ENCODE data around the gene PAGE2.
"Not testable (repeated sequence)": the region's sequence is repeated elsewhere in the genome, so short reads cannot be mapped to it uniquely, and the experiment has no call there.

Gene PAGE2, protein sequence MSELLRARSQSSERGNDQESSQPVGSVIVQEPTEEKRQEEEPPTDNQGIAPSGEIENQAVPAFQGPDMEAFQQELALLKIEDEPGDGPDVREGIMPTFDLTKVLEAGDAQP

DNA sequence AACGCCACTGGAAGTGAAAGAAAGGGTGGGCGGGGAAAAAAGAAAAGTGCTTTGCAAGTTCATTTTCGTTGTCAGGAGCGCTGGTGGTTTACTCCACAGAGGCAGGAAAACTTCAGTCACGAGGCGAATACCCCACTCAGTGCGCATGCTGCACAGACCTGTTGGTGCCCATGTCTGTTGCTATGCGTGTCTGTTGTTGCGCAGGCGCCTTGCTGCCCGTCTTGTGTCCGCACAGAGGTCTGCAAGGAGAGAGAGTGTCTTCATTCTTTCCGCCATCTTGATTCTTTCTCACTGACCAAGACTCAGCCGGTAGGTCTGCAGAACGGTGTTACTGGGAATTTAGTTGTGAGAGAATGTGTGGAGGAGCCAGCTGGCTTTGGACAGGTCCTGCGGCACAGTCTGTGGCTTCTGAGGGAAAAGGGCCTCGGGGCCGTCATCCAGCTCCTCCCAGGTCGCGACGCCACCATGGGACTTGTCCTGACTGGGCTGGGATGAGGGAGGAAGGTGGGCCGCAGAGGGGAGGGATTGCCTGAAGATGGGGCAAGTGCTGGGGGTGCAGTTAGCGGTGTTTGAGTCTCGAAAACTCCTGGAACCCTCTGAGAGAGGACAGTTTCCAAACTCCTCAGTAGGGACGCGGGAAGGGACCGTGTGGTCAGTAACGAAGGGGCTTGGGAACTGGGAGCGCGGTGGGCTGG lies at the start of gene PAGE2:
TSS of gene PAGE2 (plus strand) at position 224 of the 695 bp plus-strand sequence. CDS start 1,003 bp downstream, outside the sequence.
- DNase-seq (ENCODE audit: low spot score) = no peak

DNA sequence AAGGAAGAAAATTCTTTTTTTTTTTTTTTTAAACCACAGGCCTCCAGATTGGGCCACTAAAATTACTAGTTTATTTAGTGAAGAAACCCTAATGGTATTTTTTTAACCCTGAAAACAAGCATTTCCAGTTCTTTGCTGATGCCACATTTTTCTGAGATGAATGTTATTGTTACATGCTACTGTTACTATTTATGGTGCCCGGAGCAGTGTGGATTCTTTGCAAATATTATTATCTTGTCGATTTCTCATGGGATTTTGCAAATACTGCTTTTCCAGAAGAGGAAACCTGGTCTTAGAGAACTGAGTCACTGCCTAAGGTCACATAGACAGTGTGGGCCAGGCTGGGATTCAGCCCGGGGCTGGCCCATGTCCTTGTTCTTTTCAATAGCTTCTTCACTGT lies 49.3 kb upstream of the PAGE2 start:
- DNase-seq (ENCODE audit: low spot score) = no peak

DNA sequence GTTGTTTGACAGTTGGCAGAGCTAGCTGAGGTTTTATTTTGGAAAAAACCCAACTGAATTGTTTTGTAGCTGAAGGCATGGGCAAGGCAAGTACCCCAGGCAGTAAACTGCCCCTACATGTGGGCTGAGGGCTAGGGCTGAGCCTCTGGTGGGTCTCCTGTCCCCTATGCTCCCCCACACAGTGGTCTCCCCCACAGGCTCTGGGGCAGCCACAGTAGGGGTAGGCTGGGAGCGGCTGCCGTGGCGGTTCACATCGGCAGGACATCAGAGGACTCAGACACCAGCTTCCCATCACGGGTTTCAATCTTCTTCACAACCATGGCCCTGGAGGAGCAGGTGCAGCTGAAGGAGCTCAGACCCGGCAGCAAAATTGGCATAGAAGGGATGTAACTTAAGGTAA lies 47.3 kb upstream of the PAGE2 start:
- DNase-seq (ENCODE audit: low spot score) = no peak

DNA sequence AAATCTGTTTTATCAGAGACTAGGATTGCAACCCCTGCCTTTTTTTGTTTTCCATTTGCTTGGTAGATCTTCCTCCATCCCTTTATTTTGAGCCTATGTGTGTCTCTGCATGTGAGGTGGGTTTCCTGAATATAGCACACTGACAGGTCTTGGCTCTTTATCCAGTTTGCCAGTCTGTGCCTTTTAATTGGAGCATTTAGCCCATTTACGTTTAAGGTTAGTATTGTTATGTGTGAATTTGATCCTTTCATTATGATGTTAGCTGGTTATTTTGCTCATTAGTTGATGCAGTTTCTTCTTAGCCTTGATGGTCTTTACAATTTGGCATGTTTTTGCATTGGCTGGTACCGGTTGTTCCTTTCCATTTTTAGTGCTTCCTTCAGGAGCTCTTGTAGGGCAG lies 38.2 kb upstream of the PAGE2 start:
- not testable (repeated sequence) for DNase-seq (ENCODE audit: low spot score)

DNA sequence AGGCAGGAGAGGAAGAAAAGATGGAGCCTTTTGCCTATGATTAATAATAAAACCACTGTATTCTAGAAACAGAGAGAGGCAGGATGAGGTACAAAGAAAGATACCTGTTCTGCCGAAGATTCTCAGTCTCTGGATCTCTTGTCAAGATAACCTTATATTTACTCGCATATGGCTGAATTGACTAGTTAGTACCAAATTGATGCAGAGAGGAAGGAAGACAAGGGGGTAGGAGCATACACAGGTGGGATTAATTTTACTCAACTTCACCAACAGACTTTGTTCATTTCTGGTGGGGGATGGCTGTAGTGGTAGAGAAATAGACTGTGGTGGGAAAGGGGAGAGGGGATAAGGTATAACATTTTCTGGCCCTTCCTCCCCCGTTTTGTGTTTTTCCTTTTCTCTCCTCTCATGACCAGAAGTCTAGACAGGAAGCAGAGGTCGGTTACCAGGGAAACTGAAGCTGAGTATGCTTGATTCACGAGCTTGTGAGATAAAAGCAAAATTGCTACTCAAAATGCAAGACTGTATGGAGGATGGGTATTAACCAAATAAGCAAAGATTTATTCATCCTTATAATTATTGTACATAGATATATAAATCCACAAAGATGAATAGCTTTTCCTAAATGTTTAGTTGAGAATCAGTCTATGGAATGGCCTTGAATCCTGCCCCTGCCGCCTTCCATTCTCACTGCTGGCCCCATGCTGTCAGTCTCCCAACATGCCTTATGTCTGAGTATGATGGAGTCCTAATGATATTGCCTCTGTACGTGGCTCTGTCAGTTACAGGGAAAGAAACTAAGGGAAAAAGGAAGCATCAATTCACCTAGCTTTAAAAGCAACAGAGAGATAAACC lies 31.8 kb upstream of the PAGE2 start:
- DNase-seq (ENCODE audit: low spot score) = no peak

DNA sequence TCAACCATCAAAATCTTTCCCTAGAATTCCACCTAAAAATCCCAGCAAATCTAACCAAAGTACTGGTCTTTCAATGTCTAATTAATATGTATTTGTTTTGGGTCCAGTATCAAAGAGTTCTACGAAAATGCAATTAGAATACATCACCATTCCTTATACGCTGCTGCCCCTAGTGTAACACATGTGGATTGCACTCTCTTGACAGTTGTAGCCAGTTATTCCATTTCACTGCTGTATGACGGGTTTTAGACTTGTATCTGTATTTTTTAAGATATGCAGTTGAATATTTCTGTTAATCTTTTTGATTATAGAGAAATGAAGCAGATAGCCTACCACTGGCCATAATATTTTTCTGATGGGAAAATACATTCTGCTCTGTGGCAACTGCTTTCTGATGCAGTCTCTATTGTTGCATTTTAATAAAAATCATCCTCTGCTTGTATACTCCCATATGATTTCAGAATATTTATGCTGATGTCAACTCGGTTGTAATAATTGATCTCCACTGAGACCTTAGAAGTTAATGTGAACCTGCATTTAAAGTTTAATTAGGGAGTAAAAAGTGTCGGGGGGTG lies 31.1 kb upstream of the PAGE2 start:
- peak; percentile 52 for DNase-seq (ENCODE audit: low spot score)

DNA sequence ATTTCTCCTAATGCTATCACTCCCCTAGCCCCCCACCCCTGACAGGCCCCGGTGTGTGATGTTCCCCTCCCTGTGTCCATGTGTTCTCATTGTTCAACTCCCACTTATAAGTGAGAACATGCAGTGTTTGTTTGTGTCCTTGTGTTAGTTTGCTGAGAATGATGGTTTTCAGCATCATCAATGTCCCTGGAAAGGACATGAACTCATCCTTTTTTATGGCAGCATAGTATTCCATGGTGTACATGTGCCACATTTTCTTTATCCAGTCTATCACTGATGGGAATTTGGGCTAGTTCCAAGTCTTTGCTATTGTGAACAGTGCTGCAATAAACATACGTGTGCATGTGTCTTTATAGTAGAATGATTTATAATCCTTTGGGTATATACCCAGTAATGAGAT lies 21.6 kb upstream of the PAGE2 start:
- DNase-seq (ENCODE audit: low spot score) = not testable (repeated sequence)

DNA sequence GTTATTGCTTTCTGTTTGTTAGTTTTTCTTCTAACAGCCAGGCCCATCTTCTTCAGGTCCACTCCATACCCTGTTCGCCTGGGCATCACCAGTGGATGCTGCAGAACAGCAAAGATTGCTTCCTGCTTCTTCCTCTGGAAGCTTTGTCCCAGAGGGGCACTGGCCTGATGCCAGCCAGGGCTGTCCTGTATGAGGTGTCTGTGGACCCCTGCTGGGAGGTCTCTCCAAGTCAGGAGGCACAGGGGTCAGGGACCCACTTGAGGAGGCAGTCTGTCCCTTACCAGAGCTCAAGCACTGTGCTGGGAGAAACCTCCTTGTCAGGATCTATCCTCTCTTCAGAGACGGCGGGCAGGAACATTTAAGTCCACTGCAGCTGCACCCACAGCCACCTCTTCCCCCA lies 16.5 kb upstream of the PAGE2 start:
- no peak for DNase-seq (ENCODE audit: low spot score)

DNA sequence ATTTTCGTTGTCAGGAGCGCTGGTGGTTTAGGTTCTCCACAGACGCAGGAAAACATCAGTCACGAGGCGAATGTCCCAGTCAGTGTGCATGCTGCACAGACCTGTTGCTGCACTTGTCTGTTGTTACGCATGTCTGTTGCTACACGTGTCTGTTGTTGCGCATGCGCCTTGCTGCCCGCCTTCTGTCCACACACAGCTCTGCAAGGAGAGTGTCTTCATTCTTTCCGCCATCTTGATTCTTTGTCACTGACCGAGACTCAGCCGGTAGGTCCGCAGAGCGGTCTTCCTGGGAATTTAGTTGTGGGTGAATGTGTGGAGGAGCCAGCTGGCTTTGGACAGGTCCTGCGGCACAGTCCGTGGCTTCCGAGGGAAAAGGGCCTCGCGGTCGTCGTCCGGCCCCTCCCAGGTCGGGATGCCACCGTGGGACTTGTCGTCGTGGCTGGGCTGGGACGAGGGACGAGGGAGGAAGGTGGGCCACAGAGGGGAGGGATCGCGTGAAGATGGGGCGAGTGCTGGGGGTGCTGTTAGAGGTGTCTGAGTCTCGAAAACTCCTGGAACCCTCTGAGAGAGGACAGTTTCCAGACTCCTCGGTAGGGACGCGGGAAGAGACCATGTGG lies 13.9 kb upstream of the PAGE2 start, which contains the start of gene PAGE2B:
TSS of gene PAGE2B (plus strand) at position 180 of the 617 bp plus-strand sequence. CDS start 1,012 bp downstream, outside the sequence.
- no peak for DNase-seq (ENCODE audit: low spot score)

DNA sequence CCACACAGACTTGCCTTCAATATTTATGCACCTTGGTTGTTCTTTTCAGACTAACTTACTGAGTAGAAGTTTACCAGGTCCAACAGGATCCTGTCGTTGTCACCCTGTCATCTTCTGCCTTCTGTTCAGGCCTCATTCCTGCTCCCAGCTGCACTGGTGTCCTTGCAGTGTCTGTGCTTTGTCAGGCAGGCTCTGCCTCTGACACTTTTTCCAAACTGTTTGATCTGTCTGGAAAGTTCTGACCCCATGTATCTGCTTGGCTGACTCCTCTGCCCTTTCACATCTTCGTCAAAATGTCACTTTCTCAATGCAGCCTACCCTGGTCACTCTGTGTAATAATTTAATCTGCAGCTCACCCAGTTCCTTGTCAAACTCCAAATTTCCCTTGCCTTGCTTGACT lies 9.9 kb downstream of the PAGE2 start:
- DNase-seq (ENCODE audit: low spot score) = no peak

DNA sequence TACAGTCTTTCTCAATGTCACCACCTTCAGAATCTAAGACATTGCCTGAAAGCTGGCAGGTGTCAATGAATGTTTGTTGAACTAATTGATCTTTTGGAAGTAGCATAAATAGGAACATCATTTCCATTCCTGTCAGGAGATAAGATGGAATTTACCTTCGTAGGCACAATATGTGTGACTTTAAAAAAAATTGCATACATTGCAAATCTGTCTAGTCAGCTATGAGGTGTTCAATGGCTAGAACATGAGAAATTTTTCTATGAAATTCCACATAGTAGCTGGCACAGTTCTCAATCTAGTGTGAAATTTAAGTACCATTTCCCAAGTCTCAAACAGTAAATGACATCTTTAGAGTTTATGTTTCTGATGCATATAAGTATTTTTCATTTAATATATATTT lies 10.3 kb downstream of the PAGE2 start:
- no peak for DNase-seq (ENCODE audit: low spot score)

DNA sequence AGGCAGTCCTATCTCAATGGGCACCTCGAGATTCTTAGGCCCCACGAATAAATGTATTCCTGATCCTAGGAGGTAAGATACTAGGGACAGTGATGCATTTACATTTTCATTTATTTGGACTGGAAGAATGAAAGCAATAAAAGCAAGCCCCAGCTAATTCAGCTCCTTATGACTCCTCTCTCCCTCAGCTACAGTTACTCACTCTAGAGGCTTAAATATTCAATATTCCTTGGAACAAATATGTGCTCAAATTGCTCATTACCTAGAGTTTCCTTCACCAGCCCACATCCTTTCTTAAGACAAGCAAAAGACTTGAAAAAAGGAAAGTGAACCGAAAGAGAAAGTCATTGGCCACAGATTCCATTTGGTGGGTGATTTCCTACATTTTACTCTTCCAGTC lies 13.9 kb downstream of the PAGE2 start:
- no peak for DNase-seq (ENCODE audit: low spot score)

DNA sequence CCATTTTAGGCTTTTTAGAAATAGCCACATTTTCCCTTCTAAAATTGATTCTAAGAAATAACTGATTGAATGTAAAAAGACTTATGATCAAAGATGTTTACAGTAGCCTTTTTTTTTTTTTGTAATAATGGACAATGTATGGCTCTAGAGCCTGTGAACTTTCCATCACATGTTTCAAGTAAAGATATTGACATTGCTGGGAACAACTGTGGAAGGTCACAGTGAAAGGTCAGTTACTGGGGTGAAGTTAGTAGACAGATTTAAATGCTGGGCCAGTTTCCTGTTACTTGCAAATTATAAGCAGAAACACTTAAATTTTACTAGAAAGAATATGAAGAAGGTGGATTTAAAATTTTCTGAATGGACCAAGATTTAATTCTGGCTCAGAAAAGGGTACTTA lies 18.4 kb downstream of the PAGE2 start:
- DNase-seq (ENCODE audit: low spot score) = no peak

DNA sequence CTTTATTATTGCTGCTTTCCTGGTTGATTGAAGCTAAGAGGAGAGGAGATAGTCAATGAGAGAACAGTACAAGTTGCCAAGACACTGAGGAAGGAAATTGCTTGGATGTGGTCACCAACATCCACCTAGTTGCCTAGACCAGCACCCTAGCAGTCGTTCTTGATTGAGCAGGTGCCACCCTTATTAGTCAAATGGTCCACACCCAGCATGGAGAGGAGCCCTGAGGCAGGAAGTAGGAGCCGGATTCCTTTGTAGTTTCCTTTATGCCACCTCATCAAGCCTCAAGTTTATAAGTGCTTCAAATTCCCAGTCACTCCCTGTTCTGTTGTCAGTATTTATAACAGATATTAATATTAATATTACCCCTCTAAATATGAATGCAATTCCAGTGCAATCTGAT lies 19.1 kb downstream of the PAGE2 start:
- DNase-seq (ENCODE audit: low spot score) = no peak

DNA sequence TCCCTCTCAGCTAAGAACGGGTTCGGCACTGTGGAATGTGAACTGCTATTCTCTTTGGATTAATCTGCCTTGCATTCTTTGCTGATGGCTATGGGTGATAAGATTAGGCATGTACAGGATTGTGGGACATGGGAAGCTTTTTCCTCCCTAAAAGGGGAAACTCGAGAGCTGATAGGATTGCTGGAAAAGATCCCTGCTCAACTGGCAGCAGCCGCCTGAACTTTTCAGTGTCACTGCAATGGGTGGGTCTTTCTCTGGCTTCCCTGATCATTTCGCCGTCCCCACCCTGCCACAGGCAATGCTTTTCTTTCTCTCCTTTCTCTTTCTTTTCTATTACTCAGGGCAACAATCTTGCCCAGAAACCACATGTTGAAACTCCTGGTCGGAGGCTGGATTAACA lies 20.5 kb downstream of the PAGE2 start:
- DNase-seq (ENCODE audit: low spot score) = no peak

DNA sequence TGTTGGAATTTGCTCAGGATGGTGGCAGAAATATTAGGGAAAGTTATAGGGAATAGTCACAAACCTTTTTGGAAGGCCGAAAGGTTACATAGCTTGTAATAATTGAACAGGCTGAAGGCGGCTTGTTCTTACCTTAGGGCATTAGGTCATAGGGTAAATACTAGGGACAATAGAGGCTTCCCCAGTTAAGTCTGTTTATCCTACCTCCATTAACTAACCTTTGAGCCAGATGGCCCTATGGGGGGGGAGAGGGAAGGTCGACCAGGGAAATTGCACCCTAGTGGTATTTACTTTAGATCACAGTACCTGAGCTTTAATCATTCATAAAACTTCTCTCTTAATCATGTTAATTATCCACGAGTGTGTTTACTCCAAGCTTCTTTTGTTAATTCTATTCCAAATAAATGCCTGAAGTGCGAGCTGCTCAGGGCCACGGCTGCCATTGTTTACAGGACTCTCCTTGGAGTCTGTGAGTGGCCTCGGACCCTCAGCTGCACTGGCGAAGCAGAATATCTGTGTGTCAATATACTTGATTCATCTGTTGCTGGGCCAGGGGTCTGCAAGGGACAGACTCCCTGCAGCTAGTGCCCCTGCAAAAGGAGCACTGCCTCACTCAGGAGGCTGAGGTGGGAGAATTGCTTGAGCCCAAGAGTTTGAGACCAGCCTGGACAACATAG lies 22.9 kb downstream of the PAGE2 start:
- no peak for DNase-seq (ENCODE audit: low spot score)

DNA sequence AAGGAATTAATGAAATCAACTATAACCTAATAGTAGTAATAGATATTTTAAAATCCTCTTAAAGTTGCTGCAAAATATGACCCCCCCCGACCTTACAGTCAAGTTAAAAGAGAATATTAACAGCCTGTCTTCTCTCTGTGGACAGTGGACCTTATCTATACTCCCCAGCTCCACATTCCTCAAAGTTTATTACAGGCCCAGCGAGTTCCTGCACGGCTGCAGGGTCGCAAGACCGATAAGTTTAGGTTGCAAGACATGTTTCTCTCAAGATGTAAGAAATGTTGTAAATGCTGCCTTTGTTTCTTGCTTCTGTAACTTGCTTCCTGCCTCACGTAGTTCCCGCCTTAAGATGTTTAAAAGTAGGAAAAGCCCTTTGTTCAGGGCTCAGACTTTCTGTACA lies 27.8 kb downstream of the PAGE2 start:
- DNase-seq (ENCODE audit: low spot score) = not testable (repeated sequence)

DNA sequence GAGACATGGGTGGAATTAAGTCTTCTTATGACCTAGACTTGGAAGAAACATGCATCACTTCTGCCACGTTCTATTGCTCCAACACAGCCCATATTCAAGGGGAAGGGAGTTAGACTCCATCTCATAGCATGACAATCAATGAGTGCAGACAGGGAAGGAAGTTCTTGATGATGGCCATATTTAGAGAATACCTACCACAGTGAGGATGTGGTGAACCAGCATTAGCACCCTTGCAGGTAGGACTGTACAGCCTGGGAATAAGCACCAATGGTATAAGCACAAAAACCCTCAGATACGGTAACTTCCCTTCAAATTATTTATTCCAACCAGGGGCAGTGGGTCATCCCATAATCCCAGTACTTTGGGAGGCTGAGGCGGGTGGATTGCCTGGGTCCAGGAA lies 29.8 kb downstream of the PAGE2 start:
- DNase-seq (ENCODE audit: low spot score) = no peak

DNA sequence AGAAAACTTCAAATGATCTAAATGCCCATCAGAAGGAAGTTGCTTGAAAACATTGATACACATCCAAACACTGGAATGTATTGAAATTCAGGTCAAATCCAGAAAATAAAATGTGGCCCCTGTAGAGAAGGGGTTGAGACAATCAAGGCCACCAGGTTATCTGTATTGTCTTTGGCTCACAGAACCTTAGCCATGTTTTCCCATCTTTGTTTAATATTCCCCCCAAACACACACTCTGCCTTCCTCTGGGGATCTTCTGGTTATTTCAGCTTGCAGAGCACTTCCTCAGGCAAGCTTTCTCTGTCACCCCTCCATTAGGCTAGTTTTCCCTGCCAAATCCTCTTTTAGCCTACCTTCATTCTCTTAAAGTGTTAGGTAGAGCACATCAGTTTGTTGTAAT lies 30.5 kb downstream of the PAGE2 start:
- no peak for DNase-seq (ENCODE audit: low spot score)

DNA sequence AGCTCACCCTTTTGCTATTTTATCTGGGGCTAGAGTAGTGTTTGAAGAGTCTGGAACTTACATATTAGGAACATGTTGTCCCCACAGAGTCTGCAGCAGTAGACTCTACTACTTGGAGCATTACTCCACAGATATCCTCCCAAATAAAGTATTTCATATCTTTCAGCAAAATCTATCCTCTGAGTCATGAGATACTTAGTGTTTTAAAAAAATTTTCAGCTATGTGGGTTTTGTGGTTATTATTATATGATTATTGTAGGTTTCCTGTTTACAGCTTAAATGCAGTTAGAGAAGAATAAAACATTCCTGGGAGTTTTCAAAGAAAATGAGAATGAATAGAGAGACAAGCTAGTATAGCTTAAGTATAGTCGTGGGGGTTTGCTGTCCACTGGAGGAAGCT lies 30.9 kb downstream of the PAGE2 start:
- DNase-seq (ENCODE audit: low spot score) = no peak

DNA sequence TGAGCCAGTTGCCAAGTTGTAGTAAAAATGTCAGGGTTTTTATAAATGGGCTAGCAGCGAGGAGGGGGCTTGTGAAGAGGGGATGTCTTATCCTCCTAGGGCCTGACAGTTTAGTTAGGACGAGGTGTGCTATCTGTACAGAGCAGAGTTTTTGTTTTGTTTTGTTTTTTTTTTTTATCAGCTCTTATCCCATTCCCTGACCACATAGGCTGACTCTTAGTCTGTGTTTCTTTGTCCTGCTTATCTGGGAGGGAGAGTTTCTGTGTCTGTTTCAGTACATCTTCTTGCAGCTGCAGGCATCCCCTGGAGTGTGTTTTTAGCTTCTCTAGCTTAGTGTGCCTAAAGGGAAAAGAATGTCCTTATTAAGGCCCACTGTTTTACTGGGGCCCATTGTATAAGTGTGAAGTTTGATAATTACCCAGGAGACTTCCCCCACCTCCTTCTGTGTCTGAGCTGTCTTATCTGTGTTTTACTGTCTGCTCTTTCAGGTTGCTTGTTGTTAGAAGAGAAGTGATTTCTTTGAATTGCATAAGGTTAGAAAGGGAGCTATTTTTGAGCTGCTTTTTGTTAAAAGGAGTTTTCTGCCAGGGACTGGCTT lies 32.0 kb downstream of the PAGE2 start:
- DNase-seq (ENCODE audit: low spot score) = no peak
